Testis (tissue), 2 donors: ENCODE measurements around the gene FBXW5.

Source experiments
- POLR2A ChIP-seq: fragments of 450-650 bp; IDR thresholded peaks from one replicate; pipeline ENCODE4 v1.6.1; 2017; ENCODE audit warnings: antibody characterized with exemption, mild to moderate bottlenecking, moderate library complexity
- TF ChIP-seq, protein P1 (sequence below), 3 experiments: fragments of 450-650 bp in 2 of 3; fragments of 200-600 bp in 1 of 3; sonication (generic) in 1 of 3; IDR thresholded peaks; one replicate each; pipeline ENCODE4 v1.5.1; 2016 to 2019; ENCODE audit warnings: antibody characterized with exemption in 3 of 3, mild to moderate bottlenecking in 2 of 3, moderate library complexity in 1 of 3

DNA sequence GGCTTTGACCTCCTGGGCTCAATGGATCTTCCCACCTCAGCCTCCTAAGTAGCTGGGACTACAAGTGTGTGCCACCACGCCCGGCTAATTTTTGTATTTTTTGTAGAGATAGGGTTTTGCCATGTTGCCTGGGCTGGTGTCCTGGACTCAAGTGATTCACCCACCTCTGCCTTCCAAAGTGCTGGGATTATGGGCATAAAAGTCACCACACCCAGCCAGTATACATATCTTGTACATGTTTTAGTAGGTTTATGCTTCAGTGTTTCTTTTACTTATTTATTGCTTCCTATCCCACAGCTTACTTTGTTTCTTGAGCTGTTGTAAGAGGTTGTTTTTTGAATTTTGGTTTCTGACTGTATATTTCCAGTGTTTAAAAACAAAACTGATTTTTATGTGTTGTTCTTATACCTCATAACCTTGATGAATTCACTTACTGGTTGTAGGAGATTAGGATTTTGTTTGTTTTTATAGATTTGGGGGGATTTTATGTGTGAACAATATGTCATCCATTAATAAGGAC, 12.9 kb downstream of the FBXW5 start:
- TF ChIP-seq, protein P1, sequence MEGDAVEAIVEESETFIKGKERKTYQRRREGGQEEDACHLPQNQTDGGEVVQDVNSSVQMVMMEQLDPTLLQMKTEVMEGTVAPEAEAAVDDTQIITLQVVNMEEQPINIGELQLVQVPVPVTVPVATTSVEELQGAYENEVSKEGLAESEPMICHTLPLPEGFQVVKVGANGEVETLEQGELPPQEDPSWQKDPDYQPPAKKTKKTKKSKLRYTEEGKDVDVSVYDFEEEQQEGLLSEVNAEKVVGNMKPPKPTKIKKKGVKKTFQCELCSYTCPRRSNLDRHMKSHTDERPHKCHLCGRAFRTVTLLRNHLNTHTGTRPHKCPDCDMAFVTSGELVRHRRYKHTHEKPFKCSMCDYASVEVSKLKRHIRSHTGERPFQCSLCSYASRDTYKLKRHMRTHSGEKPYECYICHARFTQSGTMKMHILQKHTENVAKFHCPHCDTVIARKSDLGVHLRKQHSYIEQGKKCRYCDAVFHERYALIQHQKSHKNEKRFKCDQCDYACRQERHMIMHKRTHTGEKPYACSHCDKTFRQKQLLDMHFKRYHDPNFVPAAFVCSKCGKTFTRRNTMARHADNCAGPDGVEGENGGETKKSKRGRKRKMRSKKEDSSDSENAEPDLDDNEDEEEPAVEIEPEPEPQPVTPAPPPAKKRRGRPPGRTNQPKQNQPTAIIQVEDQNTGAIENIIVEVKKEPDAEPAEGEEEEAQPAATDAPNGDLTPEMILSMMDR (IDR thresholded peaks at IDR 0.05): no peak
- no peak for TF ChIP-seq POLR2A
